Gastrocnemius medialis (tissue), 4 donors: Measurements from ENCODE around the gene NRL.

Experiments used
- POLR2A ChIP-seq, 2 donors: fragments of 450-650 bp; IDR thresholded peaks; one replicate each; pipeline ENCODE4 v1.6.1; 2017; ENCODE audit warnings: antibody characterized with exemption in 2 of 2, mild to moderate bottlenecking in 2 of 2, moderate library complexity in 2 of 2
- TF ChIP-seq, protein P1 (sequence below), 5 experiments: fragments of 450-650 bp in 3 of 5; fragments of 200-600 bp in 2 of 5; sonication (generic) in 2 of 5; IDR thresholded peaks in 4 of 5; conservative IDR thresholded peaks in 1 of 5; 1 replicate in 4 of 5; 2 replicates in 1 of 5; pipeline ENCODE4 v1.5.1; 2016 to 2019; ENCODE audit warnings: antibody characterized with exemption in 5 of 5, mild to moderate bottlenecking in 3 of 5, moderate library complexity in 3 of 5

GRCh38 chr14:24110060-24110459 is 4.7 kb downstream of the NRL start:
- TF ChIP-seq, protein P1, sequence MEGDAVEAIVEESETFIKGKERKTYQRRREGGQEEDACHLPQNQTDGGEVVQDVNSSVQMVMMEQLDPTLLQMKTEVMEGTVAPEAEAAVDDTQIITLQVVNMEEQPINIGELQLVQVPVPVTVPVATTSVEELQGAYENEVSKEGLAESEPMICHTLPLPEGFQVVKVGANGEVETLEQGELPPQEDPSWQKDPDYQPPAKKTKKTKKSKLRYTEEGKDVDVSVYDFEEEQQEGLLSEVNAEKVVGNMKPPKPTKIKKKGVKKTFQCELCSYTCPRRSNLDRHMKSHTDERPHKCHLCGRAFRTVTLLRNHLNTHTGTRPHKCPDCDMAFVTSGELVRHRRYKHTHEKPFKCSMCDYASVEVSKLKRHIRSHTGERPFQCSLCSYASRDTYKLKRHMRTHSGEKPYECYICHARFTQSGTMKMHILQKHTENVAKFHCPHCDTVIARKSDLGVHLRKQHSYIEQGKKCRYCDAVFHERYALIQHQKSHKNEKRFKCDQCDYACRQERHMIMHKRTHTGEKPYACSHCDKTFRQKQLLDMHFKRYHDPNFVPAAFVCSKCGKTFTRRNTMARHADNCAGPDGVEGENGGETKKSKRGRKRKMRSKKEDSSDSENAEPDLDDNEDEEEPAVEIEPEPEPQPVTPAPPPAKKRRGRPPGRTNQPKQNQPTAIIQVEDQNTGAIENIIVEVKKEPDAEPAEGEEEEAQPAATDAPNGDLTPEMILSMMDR (IDR thresholded peaks at IDR 0.05 in 4 of 5, conservative IDR thresholded peaks at IDR 0.05 in 1 of 5): no peak
- TF ChIP-seq POLR2A (IDR thresholded peaks at IDR 0.05): no peak
